ENCODE data around the gene IL17F.

Gene IL17F

GRCh38 chr6:52244400-52244799 lies at the start of gene IL17F:
IL17F (minus strand) TSS chr6:52244500; CDS start chr6:52244429, 71 bp downstream.
- no peak for DNase-seq

- no peak for DNase-seq
These were observed 48.8 kb upstream of the IL17F start for GRCh38 chr6:52293067-52293466.

GRCh38 chr6:52288841-52289240 lies 44.5 kb upstream of the IL17F start:
- DNase-seq, result no peak

GRCh38 chr6:52288216-52288615 lies 43.9 kb upstream of the IL17F start:
- no peak for DNase-seq

GRCh38 chr6:52286798-52287432 lies 42.6 kb upstream of the IL17F start:
- DNase-seq, result peak; percentile 38

GRCh38 chr6:52285177-52286068 lies 41.1 kb upstream of the IL17F start:
- no peak for DNase-seq

GRCh38 chr6:52284460-52285176 lies 40.3 kb upstream of the IL17F start, which contains the start of gene MCM3:
MCM3 (minus strand) TSS chr6:52284742; CDS start chr6:52284674, 68 bp downstream.
- peak; percentile 97 for DNase-seq

- no peak for DNase-seq
These were observed 39.8 kb upstream of the IL17F start for GRCh38 chr6:52284131-52284459.

- DNase-seq, result no peak
These were observed 38.8 kb upstream of the IL17F start for GRCh38 chr6:52283111-52283510.

GRCh38 chr6:52276130-52276529 lies 31.8 kb upstream of the IL17F start:
- no peak for DNase-seq

GRCh38 chr6:52271852-52272460 lies 27.7 kb upstream of the IL17F start:
- no peak for DNase-seq

GRCh38 chr6:52263709-52264540 lies 19.6 kb upstream of the IL17F start:
- no peak for DNase-seq

- DNase-seq, result no peak
These were observed 18.5 kb upstream of the IL17F start for GRCh38 chr6:52262620-52263344.

GRCh38 chr6:52261229-52261628 lies 16.9 kb upstream of the IL17F start:
- DNase-seq, result peak; percentile 21

- DNase-seq, result no peak
These were observed 16.3 kb upstream of the IL17F start for GRCh38 chr6:52260634-52261033.

- DNase-seq, result no peak
These were observed 11.1 kb upstream of the IL17F start for GRCh38 chr6:52255434-52255833.

GRCh38 chr6:52254731-52255378 lies 10.6 kb upstream of the IL17F start:
- DNase-seq, result no peak

GRCh38 chr6:52253494-52253893 lies 9.2 kb upstream of the IL17F start:
- DNase-seq, result no peak

GRCh38 chr6:52251113-52251512 lies 6.8 kb upstream of the IL17F start:
- no peak for DNase-seq

- DNase-seq, result no peak
These were observed 4.8 kb upstream of the IL17F start for GRCh38 chr6:52249078-52249477.

- no peak for DNase-seq
These were observed 1.1 kb upstream of the IL17F start for GRCh38 chr6:52245425-52245824.
